Activated T-cell treated with anti-CD3 and anti-CD28 coated beads for 4 hours (primary cell): Measurements from ENCODE around the gene PPP2R2D.
"Not testable (repeated sequence)": the region's sequence is repeated elsewhere in the genome, so short reads cannot be mapped to it uniquely, and the experiment has no call there.

ENCODE experiments used
- DNase-seq: peaks from one replicate; pipeline ENCODE4 v3.0.0-alpha.2; 2020

Gene PPP2R2D

GRCh38 chr10:131979336-131979735 is 78.5 kb downstream of the PPP2R2D start:
- no peak for DNase-seq

GRCh38 chr10:131979821-131980270 is 79.0 kb downstream of the PPP2R2D start:
- no peak for DNase-seq

DNA sequence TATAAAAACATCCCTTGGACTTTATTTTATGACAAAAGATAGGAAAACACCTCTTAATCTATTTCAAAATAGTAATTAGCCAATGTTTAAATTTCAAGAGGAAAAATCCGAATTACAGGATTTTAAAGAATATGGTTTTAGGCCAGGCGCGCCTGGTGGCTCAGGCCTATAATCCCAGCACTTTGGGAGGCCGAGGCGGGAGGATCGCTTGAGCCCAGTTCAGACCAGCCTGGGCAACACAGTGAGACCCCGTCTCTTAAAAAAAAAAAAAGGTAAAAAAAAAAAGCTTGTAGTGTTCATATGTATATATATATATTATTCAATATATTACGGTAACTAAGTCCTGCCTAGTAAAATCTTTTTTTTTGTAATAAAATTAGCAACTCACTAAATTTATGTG is 79.5 kb downstream of the PPP2R2D start:
- no peak for DNase-seq

DNA sequence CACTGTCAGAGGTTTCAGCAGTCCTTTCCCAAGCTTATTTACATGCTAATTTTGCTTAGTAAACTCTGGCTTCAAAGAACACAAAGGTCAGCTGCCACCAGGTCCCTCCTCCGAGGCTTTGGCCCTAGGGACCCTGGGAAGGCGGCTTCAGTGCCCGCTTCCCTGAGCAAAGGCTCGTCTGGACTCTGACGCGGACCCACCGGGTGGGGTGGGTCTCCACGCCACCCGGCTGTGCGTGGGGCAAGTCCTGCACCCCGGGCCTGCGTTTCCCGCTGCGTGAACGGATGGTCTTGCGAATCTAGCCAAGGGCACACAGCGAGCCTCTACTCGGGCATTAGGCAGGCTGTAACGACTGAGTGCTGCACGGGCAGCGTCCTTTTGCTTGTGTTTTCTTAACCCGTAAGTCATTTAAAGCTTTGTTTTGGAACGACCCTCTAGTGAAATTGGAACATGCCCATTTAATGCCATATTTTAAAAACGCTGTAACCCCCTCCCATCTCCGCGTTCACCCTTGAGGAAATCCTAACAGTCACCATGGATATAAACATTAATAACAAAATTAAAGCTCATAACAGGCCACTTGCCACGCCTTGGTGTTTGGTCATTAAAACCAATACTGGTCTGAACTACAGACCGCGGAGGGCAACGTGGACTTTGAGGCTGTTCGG is 80.1 kb downstream of the PPP2R2D start:
- no peak for DNase-seq

DNA sequence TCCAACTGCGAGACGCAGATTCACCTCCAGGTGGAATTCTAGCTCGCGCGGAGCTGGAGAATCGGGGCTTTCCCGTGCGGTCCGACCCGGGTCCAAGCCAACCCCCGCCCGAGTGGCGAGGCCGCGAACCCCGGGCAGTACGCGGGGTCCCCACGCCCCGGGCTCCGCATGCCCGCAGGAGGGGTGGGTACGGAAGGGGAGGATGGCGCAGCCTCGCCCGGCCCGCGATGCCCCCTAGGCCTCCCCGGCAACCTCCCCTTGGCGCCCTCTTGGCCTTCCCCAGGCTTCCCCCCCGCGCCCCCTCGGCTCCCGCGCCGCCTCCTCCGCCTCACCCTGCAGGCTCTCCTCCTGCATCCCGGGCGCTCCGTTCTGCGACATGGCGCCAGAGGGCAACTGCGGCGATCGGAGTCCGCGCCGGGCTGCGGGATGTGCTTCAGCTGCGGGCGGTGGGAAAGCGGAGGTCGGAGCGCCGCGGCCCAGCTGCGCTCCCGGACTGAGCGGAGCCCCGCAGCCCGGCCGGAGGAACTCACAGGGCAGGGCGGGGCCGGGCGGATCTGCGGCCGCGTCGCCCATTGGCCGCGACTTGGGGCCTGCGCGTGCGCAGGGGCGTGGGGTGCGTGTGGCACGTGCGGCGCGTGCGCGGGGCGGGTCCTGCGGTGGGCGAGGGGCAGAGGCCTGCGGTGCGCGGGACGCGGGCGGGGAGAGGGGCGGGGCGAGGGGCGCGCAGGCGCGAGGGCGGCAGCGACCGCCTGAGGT is 80.8 kb downstream of the PPP2R2D start, which contains the start of gene BNIP3:
BNIP3 (minus strand) TSS at position 495 of the 756 bp plus-strand sequence; CDS start at position 378, 117 bp downstream.
- peak; percentile 88 for DNase-seq

GRCh38 chr10:131982185-131982756 is 81.5 kb downstream of the PPP2R2D start:
- DNase-seq: no peak

DNA sequence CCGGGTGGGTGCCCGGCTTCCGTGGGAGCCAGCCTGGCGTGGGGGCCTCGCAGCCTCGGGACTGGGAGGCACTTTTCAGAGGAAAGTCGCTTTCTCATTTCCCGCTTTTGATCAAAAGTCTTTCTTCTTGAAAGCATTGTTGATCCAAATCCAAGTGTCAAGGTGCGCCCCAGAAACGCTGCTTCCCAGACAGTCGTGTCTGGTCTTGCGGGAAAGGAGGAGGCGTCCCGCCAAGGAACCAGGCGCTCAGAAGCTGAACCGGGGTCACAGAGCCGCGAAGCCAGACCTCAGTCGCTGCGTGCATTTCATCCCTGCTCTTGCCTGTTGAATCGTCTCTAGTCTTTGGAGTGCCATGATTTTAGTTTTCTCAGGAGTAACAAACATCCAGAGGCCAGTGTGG is 82.0 kb downstream of the PPP2R2D start:
- DNase-seq: no peak

GRCh38 chr10:131983780-131984179 is 83.0 kb downstream of the PPP2R2D start:
- DNase-seq: no peak

GRCh38 chr10:131986851-131987250 is 86.0 kb downstream of the PPP2R2D start:
- DNase-seq: not testable (repeated sequence)

DNA sequence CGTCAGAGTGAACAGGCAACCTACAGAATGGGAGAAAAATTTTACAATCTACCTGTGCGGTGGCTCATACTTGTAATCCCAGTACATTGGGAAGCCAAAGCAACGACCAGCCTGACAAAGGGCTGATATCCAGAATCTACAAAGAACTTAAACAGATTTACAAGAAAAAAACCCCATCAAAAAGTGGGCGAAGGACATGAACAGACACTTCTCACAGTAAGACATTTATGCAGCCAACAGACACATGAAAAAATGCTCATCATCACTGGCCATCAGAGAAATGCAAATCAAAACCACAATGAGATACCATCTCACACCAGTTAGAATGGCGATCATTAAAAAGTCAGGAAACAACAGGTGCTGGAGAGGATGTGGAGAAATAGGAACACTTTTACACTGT is 86.5 kb downstream of the PPP2R2D start:
- DNase-seq: not testable (repeated sequence)

DNA sequence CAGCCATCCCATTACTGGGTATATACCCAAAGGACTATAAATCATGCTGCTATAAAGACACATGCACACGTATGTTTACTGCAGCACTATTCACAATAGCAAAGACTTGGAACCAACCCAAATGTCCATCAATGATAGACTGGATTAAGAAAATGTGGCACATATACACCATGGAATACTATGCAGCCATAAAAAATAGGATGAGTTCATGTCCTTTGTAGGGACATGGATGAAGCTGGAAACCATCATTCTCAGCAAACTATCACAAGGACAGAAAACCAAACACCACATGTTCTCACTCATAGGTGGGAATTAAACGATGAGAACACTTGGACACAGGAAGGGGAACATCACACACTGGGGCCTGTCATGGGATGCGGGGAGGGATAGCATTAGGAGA is 87.0 kb downstream of the PPP2R2D start:
- DNase-seq: not testable (repeated sequence)

DNA sequence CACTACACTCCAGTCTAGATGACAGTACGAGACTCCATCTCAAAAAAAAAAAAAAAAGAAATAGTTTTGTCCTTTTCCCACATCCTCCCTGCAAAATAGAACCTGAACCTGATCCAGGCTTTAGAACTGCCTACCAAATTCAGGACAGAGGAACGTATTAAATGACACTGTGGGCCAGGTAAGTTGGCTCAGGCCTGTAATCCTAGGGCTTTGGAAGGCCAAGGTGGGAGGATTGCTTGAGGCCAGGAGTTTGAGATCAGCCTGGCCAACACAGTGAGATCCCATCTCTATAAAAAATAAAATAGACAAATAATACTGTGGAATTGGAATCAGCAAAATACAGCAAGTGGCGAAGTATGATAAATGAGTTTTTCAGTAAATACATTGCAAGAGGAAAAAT is 90.9 kb downstream of the PPP2R2D start:
- no peak for DNase-seq

DNA sequence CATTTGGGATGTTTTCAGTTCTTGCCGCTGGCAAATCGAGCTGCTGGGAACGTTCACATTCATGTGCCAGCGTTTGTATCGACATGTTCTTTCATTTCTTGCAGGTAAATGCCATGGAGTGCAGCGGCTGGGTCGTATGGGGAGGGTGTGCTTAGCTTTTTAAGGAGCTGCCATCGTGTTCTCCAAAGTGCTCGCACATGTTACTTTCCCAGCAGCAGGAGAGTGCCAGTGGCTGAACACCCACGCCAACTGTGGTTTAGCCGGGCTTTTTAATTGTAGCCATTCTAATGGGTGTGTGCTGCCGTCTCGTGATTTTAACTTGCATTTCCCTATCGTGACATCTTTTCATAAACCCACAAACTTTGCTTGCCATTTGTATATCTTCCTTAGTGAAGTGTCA is 92.5 kb downstream of the PPP2R2D start:
- no peak for DNase-seq

DNA sequence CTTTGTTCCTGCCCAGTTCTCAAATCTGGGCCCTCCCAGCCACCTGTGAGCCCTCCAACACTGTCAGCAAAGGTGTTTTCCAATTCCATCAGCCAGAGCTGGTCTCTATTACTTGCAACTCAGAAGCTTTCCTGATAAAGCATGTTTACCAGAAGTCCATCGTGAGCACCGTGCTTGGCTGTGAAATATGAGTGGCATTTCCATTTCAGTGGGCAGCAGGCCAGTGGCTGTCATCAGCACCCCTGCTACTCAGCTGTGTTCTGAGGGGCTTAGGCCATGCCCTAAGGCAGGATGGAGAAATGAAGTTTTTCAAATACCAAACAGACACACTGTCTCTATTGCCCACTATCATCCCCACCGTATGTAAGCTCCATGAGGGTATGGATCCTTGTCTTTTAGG is 93.6 kb downstream of the PPP2R2D start:
- no peak for DNase-seq

- DNase-seq: no peak
Measured at GRCh38 chr10:131996466-131997365, 95.9 kb downstream of the PPP2R2D start.

DNA sequence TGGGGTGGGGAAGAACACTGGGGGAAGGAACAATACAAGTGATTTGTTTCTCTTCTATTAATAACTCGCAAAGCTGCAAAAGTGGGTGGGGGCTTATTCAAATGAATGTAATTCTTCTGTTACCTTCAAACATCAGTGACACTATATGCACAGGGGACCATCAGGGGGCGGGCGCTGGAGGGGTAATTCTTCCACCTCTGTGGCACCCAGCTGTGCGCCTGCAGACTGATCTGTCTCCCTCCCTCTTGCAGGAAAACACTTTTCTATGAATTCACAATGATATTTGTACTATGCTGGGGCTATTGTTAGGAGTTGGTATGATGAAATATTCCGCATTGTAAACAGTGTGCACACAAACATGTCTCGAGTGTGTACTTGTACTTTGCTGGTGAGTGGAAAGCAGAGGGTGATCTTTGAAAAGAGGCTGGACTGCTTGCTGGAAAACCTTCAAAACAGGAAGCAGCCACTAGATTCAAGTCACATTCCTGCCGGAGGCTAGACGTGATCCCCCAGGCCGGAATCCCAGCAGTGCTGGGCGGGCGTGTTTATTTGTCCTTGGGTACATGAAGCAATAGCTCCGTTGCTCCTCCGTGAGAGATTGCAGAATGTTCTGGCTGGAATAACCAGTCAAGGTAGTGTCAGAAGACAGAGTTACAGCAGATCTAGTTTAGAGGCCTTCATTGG is 96.7 kb downstream of the PPP2R2D start:
- no peak for DNase-seq

GRCh38 chr10:131998050-131998844 is 97.4 kb downstream of the PPP2R2D start:
- DNase-seq: no peak

GRCh38 chr10:131998845-131999681 is 98.3 kb downstream of the PPP2R2D start:
- DNase-seq: no peak

GRCh38 chr10:132001238-132001972 is 100.6 kb downstream of the PPP2R2D start:
- DNase-seq: no peak

GRCh38 chr10:132002004-132002403 is 101.2 kb downstream of the PPP2R2D start:
- DNase-seq: no peak
